NCI-H526 (cell line): ENCODE data around the gene BMP7.
"Not testable (repeated sequence)": the region's sequence is repeated elsewhere in the genome, so short reads cannot be mapped to it uniquely, and the experiment has no call there.

Source experiments
- DNase-seq, 2 experiments: peaks; one replicate each; lab custom pipeline; 2025; lab: John Stamatoyannopoulos, UW

Gene BMP7

DNA sequence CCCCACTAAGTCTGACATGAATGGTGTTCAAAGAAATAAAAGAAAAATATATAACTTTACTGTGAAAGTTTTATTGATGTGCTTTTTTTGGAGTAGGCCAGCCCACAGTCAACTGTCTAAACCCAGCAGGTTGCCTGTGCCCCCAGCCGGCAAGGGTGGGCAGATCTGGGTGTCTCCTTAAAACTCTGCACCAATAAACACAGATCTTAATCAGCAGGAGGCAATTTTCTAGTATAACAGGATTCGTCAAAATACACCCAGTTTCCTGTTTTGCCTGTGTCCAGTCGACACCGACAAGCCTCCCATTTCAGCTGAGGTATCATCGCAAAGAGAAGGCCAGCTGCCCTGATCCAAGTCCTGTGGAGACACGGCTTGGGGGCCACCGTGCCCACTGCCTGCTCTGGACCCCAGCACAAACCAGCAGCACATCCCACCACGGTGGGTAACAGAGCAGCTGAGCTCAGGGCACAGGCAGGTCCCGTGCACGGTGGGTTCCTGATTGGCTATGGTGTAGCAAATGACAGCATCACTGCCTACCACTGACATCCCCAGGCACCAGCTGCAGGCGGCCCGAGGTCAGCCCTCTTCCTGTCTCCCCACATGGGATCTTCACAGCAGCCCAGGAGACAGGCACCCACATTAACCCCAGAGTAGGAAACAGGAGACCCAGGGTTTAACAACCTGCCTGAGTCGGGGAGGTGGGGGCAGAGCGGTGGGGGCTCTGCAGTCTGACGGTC lies 15.7 kb downstream of the BMP7 start:
- DNase-seq = no peak

DNA sequence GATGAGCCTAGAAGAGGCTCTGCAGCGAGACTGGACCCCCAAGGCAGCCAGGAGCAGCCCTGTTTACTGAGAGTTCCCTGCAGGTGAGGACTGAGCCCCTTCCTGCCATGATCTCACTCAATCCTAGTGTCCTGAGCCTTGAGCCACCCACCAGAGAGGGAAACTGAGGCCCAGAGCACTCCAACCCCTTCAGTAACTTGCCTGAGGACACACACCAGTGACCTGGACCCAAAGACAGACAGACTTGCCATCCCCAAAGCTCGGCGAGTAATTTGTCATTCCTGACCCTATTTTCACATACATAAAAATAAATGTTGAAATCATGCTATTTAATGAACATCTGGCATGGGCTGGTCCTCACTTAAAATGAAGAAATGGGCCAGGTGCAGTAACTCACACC lies 16.7 kb downstream of the BMP7 start:
- DNase-seq = no peak

DNA sequence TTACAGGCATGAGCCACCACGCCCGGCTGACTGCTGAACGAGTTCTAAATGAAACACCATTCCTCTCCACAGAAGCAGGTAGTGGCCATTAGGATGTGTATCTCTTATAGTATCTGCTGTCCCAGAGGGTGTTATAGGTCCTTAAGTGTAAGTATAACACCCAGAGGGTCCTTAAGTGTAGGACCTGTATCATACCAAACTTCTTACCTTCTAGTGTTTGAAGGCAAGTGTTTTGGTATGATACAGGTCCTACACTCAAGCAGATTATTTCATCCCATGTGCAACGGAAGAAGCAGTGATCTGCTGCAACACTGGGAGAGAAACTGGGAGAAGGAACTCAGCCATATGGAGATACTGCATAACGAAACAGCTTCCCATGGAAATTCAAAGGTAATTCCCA lies 17.4 kb downstream of the BMP7 start:
- no peak for DNase-seq

DNA sequence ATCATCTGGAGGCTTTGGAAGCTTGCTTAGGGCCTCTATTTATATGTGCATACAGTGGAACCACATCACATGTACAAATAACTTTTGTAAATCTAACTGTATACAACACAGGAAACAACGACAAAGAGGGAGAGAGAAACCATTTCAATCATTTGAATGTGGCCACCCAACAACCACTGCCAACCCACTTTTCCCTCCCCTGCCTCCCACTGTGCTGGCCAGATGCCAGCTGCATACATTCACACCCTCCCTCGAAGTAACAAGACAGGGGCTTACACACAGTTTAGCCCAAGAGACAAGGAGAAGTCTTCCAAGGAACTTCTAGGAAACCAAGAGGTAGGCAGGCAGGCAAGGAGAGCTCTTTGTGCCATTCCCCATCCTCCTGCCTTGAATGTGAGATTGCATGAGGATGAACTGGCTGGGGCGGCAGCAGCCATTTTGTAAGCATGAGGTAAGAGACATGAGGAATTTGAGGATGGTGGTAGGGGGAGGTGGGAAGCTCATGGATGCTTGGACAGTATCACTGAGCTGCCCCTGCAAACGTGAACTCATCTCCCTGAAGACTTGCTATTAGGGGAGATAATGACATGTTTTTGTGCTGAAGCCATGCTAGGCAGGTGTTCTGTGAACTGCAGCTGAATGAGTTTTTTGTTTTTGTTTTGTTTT lies 18.2 kb downstream of the BMP7 start:
- no peak for DNase-seq

DNA sequence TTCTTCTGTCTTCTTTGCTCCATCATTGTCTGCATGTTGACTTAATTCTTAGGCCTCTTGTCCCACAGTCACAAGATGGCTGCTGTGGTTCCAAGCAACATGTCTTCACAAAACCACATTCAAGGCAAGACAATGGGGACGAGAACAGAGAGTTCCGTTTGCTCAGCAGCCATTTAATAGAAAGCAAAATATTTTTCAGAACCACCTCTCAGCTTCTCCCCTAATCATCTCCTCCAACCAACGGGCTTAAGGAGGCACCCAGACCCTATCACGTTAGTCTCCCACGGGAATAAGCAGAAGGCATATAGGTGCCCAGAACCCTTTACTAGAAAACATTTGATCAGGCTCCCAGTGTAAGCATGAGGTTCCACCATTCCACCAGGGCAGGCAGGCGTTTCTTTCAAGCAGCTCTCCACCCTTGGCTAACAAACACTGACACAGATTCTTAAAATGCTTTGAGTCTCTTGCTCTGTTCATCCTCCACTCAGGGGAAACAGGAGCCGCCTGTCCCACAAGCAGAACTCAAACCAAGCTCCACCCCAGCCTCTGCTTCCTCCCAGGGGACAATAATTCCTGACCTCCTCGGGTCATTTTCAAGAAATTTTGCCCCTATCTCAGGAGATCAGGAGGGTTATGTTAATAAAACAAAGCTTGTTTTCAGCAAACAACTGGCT lies 19.0 kb downstream of the BMP7 start:
- no peak for DNase-seq

DNA sequence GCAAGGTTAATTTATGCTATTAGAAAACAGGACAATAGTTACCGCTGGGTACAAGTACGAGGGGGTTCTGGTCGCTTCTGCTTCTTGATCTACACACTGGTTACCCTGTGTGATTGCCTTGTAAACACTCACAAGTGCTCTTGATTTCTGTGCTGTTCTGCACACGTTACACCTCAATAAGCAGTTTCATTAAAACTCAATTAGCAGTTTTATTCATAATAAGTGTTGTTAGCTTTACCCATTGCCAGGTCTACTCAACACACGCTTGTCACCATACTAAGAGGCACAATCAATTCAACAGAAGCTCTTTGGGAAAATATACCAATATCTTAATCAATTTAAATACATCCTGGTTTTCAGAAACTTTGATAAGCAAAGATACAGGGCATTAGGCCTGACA lies 20.4 kb downstream of the BMP7 start:
- DNase-seq = no peak

DNA sequence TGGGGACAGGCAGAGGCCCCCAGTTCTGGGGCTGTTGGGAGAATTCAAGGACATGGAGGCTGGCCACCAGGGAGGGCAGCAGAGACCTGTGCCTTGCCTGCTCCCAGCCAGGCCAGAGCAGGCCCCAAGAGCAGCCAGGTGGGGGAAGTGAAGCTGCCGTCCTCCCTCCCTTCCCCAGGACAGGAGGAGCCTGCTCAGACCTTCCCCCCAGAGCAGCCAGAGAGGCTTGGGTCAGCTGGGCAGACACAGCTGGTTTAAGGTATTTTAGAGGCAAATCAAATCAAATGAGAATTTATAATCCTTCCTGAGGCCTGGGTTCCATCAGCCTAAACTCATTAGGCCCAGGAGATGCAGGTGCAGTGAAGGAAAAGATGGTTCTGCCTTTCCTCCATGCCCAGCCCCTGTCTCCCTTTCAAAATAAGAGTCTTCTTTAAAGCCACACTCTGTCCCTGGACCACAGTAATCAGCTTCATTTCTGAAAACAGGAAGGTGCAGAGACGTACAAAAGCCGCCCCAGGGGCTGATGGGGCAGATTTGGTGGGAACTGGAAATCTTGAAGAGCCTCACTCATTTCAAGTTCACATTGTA lies 21.7 kb downstream of the BMP7 start:
- DNase-seq = peak in 1 of 2 experiments; percentile 50

DNA sequence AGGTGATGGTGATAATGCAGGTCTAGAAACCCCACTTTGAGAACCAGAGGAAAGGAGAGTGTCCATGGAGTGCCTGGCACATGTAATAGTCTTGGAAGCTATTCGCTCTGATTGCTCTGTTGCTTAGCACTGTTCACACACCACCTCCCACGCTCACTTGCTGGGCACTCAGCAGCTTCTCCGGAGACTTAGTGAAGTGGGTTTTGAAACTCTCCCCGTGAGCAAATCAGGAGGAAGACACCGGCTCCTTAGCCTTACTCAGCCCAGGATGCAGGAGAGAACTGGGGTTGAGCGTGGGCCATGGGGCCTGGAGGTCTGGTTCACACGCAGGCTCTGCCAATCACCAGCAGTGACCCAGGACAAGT lies 22.2 kb downstream of the BMP7 start:
- no peak for DNase-seq

DNA sequence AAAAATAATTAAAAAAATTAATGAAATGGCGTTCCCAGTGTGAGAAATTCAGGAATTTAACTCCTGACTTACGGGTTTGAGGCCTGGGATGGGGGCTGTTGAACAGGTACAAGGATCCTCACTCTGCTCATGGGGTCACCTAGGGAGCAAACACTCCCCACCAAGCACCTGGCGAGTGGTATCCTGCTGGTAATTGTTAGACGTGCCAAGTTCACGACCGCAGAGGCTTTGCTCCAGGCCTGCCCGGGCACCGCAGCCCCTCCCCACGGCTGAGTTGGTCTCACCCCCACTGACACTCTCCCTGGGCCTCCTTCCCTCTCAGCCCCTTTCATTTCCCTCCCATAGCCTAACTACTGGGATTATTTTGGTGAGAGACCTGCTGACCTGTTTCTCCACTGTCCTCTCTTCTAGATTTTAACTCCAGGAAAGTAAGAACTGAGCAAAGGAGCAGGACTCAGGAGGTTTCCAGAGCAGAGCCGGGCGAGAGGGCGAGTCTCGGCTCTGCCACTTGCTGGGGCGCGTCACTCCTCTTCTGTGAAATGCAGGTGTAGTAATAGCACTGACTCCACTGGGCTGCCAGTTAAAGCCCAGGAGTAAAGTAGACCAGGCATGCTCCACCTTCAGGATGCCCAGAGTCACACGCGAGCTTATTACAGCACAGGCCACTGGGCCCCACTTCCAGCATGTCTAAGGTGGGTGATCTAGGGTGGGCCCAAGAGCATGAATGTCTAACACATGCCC lies 22.8 kb downstream of the BMP7 start:
- DNase-seq = peak in 1 of 2 experiments; percentile 17

DNA sequence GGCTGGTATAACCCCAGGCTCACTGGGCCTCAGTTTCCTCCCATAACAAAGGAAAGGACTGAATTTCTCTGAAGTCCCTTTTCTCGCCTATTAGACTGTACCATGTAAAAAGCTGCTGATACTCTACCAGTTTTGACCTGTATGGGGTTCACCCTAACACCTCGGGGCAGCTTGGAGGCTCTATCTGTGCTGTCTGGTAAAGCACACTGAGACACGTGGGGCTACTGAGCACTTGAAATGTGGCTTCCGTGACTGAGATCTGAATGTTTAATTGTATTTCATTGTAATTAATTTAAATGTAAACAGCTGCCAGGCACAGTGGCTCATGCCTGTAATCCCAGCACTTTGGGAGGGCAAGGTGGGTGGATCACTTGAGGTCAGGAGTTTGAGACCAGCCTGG lies 24.0 kb downstream of the BMP7 start:
- no peak for DNase-seq

DNA sequence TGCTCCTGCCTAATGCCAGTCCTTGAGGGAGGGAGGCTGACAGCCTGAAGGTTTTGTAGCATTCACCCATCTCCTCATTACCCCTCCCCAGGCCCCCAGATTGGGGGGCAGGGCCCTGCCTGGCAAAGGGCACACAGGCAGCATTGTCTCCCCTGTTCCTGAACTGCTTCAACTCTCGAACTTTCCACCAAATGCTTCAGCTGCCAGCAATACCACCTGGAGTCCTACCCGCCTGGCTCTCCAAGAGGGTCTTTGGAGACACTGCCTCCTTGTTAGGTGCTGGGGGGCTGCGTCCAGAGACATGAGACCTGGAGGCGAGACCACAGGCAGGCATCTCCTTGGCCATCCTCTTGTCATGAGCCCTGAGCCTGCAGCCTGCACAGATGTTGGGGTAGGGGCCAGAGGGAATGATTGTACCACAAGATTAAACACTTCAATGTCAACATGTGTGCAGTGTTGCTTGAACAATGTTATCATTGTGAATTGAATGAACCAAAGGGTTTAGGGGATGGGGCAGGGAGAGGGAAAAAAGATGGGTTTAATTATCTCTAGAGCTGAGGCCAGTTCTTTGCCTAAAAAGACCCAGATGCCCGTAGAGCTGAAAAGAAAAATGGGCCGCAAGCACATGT lies 25.0 kb downstream of the BMP7 start:
- no peak for DNase-seq

DNA sequence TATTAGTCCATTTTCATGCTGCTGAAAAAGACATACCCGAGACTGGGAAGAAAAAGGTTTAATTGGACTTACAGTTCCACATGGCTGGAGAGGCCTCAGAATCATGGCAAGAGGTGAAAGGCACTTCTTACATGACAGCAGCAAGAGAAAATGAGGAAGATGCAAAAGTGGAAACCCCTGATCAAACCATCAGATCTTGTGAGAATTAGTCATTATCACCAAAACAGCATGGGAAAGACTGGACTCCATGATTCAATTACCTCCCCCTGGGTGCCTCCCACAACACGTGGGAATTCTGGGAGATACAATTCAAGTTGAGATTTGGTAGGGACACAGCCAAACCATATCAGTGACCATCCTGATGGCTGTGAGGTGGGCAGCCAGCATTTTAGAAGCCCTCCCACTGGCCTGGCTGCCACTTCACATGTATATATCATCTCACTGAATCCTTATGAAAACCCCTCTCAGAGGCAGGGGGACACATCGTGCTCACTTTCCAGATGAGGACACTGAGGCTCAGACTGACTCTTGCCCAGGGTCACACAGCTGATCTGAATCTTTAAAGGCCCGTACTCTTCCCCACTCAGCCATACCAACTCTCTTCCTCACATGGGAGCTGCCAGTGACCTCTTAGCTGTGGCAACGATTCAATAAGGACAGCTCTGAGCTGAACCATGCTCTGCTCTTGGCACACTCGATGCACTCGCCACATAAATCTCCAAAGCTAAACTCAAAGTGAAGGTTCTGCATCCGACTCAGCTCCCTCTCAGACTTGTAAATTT lies 25.7 kb downstream of the BMP7 start:
- DNase-seq = no peak

DNA sequence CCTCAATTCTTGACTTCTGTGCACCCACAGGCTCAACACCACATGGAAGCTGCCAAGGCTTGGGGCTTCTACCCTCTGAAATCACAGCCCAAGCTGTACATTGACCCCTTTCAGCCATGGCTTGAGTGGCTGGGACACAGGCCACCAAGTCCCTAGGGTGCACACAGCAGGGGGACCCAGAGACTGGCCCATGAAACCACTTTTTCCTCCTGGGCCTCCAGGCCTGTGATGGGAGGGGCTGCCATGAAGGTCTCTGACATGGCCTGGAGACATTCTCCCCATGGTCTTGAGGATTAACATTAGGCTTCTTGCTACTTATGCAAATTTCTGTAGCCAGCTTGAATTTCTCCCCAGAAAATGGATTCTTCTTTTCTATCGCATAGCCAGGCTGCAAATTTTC lies 26.7 kb downstream of the BMP7 start:
- not testable (repeated sequence) for DNase-seq

DNA sequence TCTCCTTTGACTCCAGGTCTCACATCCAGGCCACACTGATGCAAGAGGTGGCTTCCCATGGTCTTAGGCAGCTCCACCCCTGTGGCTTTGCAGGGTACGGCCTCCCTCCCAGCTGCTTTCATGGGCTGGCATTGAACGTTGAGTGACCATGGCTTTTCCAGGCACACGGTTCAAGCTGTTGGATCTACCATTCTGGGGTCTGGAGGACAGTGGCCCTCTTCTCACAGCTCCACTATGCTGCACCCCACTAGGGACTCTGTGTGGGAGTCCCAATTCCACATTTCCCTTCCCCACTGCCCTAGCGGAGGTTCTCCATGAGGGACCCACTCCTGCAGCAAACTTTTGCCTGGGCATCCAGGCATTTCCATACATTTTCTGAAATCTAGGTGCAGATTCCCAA lies 27.1 kb downstream of the BMP7 start:
- not testable (repeated sequence) for DNase-seq

DNA sequence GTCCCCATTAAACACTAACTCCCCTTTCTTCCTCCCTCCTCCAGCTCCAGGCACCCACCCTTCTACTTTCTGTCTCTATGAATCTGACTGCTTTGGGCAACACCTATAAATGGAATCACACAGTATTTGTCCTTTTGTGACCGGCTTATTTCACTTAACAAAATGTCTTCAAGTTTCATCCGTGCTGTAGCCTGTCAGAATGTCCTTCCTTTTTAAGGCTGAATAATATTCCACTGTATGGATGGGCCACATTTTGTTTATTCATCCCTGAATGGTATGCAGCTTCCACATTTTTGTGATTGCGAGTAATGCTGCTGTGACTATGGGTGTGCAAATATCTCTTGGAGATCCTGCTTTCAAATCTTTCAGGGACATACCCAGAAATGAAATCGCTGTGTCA lies 28.4 kb downstream of the BMP7 start:
- no peak for DNase-seq

DNA sequence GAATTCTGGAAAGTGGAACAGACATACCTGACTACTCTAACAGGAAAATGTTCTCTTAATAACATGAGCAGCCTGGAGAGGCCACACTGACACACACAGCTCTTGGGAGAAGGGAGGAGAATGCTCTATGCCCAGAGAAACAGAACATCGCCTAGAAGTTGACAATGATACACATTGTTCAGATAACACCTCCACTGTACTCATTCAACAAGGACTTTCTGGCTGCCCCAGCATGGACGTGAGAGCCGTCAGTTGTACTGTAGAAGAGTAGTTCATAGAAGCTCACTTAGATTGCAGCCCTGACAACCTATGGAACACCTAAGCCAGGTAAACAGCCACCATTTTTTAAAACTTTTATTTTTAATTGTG lies 28.9 kb downstream of the BMP7 start:
- DNase-seq = no peak

DNA sequence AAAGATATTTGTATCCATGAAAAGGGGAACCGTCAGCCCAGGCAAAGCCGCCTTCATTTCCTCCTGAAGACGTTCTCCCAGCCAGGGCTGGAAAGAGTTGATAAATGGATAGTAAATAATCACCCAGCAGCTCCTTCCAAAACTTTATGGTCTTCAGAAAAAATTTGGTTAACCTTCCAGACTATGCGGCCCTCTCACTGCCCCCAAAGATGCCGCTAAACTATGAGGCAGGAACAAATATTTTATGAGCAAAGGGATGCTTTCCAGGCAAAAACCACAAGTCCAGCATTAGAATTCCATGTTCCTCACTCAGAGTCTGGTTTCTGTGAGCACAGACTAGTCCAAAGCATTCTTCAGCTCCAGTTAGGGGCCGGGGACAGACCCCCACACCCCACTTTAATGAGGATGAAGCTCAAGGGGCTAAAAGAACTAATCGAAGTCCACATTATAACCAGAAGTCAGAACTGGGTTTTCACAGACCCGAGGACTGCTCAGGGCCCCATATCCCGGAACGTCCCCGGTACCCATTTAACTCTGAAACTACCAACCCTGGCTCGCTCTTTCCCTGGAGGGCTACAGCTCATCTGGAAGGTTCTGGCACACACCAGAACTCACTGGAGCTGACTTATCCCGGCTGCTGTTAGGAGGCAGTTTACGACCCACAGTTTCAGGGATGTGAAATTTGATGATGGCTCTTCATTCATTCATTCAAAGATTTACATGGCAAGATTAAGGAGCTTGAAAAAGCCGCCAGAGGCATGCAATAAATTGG lies 29.4 kb downstream of the BMP7 start:
- DNase-seq = no peak

DNA sequence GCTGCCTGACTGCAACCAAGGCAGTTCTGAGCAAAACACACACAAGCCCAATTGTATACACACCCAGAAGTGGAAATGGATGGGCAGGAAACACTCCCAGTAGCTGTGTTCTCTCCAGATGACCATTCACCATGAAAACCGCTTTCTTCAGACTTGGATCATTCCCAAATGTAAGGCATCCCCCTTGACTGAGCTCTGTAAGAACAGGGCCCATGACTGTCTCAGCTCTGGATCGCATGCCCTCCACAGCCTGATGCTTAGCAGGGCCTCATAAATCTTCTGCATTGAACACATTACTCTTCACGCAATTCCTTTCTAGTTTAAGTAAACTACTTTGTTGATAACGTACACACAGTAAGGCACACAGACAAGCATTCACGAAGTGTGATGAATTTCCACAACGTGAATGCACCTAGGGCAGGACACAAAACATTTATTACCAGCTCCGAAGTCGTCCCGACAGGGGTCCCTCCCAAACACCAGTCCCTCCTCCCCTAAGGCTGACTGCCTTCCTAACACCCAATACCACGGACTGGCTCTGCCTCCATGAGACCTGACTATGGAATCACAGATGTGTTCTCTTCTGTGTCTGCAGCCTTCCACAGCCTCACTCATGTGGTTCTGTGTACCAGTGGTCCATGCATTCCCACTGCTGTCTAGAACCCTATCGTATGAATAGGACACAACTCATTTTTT lies 31.7 kb downstream of the BMP7 start:
- no peak for DNase-seq

DNA sequence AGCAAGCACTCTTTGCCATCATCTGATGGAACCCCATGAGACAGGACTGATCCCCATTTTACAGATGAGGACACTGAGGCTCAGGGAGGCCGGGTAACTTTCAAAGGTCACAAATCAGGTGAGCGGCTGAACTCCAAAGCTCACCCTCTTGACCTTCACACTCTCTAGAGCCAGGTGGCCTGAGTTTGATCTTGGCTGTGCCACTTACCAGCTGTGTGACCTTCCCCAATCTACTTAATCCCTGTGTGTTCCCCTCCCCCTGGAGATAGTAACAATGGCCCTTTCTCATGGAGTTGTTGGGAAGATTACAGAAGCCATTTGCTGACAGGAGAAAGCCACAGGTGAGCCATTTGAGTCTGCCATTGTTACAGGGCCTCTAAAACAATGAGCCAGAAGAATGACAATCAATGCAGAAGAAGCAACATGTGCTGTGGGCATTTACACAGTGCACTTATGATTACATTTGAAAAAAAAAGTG lies 34.5 kb downstream of the BMP7 start:
- no peak for DNase-seq

DNA sequence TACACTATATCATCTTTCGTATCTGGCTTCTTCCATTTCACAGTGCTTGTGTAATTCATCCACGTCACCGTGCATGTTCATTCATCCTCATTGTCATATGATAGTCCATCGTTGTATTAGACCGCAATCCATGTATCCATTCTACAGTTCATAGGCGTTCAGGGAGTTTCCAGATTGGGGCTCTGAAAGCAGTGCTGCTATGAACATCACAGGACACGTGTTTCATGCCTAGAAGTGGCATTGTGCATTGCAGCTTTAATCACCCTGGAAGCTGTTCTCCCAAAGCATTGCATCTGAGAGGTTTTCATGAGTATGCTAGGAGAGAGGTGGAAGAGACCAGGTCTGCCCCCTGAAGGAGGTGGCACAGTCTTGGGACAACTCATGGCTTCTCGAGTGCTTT lies 35.3 kb downstream of the BMP7 start:
- no peak for DNase-seq
